K562 (cell line): ENCODE measurements around the gene B4GALT7. TPM values are rescaled to one million over a fixed set of nuclear protein-coding genes. Genes with fewer than 3 reads are reported as not detected.

Source experiments
- ATAC-seq: fragments of 200-7000 bp; cut with Tn5 transposase; 3 replicates; pipeline ENCODE4 v1.9.1; 2020; ENCODE audit warnings: moderate library complexity
- BruUV-seq: library from RNA; stranded (reverse); fragments of 400-500 nt; replicated peaks from 2 replicates; lab custom pipeline; 2021; lab: Mats Ljungman, UMichigan
- CTCF ChIA-PET: fragments of 300-600 bp; formaldehyde crosslinking; extraction: SDS; loops from one replicate; lab custom pipeline; 2021; ENCODE audit warnings: low intra/inter-chr PET ratio; lab: Yijun Ruan, JAX
- POLR2A ChIA-PET: fragments of 300-600, 350-650 bp; sonication (Branson Sonifier 250); formaldehyde crosslinking; extraction: SDS; loops from one replicate; lab custom pipeline; 2021; ENCODE audit warnings: antibody characterized with exemption, inconsistent platforms; lab: Yijun Ruan, JAX
- DNase-seq, 4 experiments: peaks; one replicate each; pipeline versions ENCODE4 v3.0.0 to v3.0.0-alpha.2; 2011 to 2018; ENCODE audit warnings: low spot score in 3 of 4, mixed read lengths in 3 of 4; ENCODE audit errors: extremely low read depth in 1 of 4
- FAIRE-seq: peaks from 2 replicates; lab custom pipeline; 2011; peaks lifted over from hg19 to GRCh38; lab: Jason Lieb, UNC
- H2AFZ ChIP-seq: 2 replicates; pipeline ENCODE4 v1.6.0; 2011; ENCODE audit warnings: low read depth, low read length, control low read depth, inconsistent platforms
- H3K27ac ChIP-seq: fragments of 200-600 bp; 3 replicates; pipeline ENCODE4 v1.8.0; 2011; ENCODE audit warnings: low read depth, mild to moderate bottlenecking, control low read depth, inconsistent platforms, low read length, moderate library complexity, mixed read lengths; ENCODE audit errors: extremely low read depth
- H3K27me3 ChIP-seq, 2 experiments: fragments of 300-600 bp in 1 of 2; 2 replicates in 1 of 2; 3 replicates in 1 of 2; pipeline versions ENCODE4 v1.6.0 to v1.8.0; 2011; ENCODE audit warnings: inconsistent platforms in 2 of 2, low read length in 2 of 2, mild to moderate bottlenecking in 1 of 2, mixed read lengths in 1 of 2, moderate library complexity in 1 of 2; ENCODE audit not compliant: control insufficient read depth in 2 of 2, insufficient read depth in 2 of 2
- H3K36me3 ChIP-seq: fragments of 300-600 bp; 3 replicates; pipeline ENCODE4 v1.8.0; 2011; ENCODE audit warnings: mild to moderate bottlenecking, low read length, inconsistent platforms; ENCODE audit not compliant: control insufficient read depth, insufficient read depth
- H3K4me1 ChIP-seq, 2 experiments: fragments of 200-600 bp in 1 of 2; replicated peaks in 1 of 2; 2 replicates in 1 of 2; 3 replicates in 1 of 2; pipeline versions ENCODE4 v1.5.1 to v1.8.0; 2011; ENCODE audit warnings: inconsistent platforms in 2 of 2, low read length in 2 of 2, mild to moderate bottlenecking in 1 of 2, mixed read lengths in 1 of 2, moderate library complexity in 1 of 2; ENCODE audit not compliant: control insufficient read depth in 2 of 2, insufficient read depth in 2 of 2
- H3K4me2 ChIP-seq: 2 replicates; pipeline ENCODE4 v1.6.1; 2011; ENCODE audit warnings: low read length, control low read depth, inconsistent platforms, mixed read lengths; ENCODE audit not compliant: insufficient read depth
- H3K4me3 ChIP-seq: fragments of 200-600 bp; sonication (generic), shearing (Covaris generic); 2 replicates; pipeline ENCODE4 v1.5.1; 2016; ENCODE audit warnings: control low read depth, inconsistent platforms
- H3K79me2 ChIP-seq: fragments of 200-600 bp; 3 replicates; pipeline ENCODE4 v1.8.0; 2011; ENCODE audit warnings: low read length, inconsistent platforms; ENCODE audit not compliant: control insufficient read depth, insufficient read depth
- H3K9ac ChIP-seq, 2 experiments: 2 replicates each; pipeline versions ENCODE4 v1.6.0 to v1.6.1; 2011; ENCODE audit warnings: low read depth in 2 of 2, low read length in 2 of 2, control low read depth in 1 of 2, inconsistent platforms in 1 of 2, mild to moderate bottlenecking in 1 of 2, mixed read lengths in 1 of 2; ENCODE audit not compliant: insufficient read depth in 1 of 2
- H3K9me1 ChIP-seq: one replicate; pipeline ENCODE4 v1.6.0; 2011; ENCODE audit warnings: inconsistent platforms, mild to moderate bottlenecking, low read length, moderate library complexity; ENCODE audit not compliant: control insufficient read depth, insufficient read depth
- H3K9me3 ChIP-seq: replicated peaks from 2 replicates; pipeline ENCODE4 v1.5.1; 2011; ENCODE audit warnings: low read depth, low read length, inconsistent platforms; ENCODE audit not compliant: control insufficient read depth, insufficient read depth
- H4K20me1 ChIP-seq: replicated peaks from 2 replicates; pipeline ENCODE4 v1.6.1; 2011; ENCODE audit warnings: low read length, inconsistent platforms, mixed read lengths; ENCODE audit not compliant: control insufficient read depth, insufficient read depth
- ADNP ChIP-seq: fragments of 200-800 bp; sonication (Bioruptor generic); IDR thresholded peaks from 2 replicates; pipeline ENCODE4 v1.6.1; 2016; ENCODE audit warnings: missing genetic modification characterization, missing compliant biosample characterization
- ATF7 ChIP-seq: fragments of 450-650 bp; IDR thresholded peaks from 2 replicates; pipeline ENCODE4 v1.7.1; 2014; ENCODE audit warnings: mild to moderate bottlenecking, moderate library complexity
- E2F5 ChIP-seq: sonication (generic); formaldehyde crosslinking; IDR thresholded peaks from 2 replicates; pipeline ENCODE4 v1.8.0; 2022; ENCODE audit warnings: mild to moderate bottlenecking, missing genetic modification reagents
- FOXJ2 ChIP-seq: fragments of 200-800 bp; sonication (Bioruptor generic); IDR thresholded peaks from 2 replicates; pipeline ENCODE4 v1.6.1; 2016; ENCODE audit warnings: missing genetic modification characterization, missing compliant biosample characterization
- HNRNPL ChIP-seq: fragments of 200-400 bp; formaldehyde crosslinking; IDR thresholded peaks from 2 replicates; pipeline ENCODE4 v1.6.1; 2017; ENCODE audit warnings: low read depth, mild to moderate bottlenecking, low read length
- JUN ChIP-seq, 2 experiments: sonication (generic) in 1 of 2; formaldehyde crosslinking in 1 of 2; IDR thresholded peaks; 2 replicates each; pipeline versions ENCODE4 v1.6.1 to v1.8.0; 2012 to 2022; ENCODE audit warnings: borderline replicate concordance in 2 of 2, mild to moderate bottlenecking in 2 of 2, improper control_type of control experiment in 1 of 2, low read depth in 1 of 2, low read length in 1 of 2, missing genetic modification reagents in 1 of 2
- KDM2B ChIP-seq: fragments of 250-450 bp; sonication (Bioruptor Pico); IDR thresholded peaks from 2 replicates; pipeline ENCODE4 v1.8.0; 2021; ENCODE audit warnings: mild to moderate bottlenecking, moderate library complexity
- KLF16 ChIP-seq: IDR thresholded peaks from 2 replicates; pipeline ENCODE4 v1.6.1; 2016; ENCODE audit warnings: antibody characterized with exemption
- MTA2 ChIP-seq: fragments of 450-650 bp; IDR thresholded peaks from 2 replicates; pipeline ENCODE4 v1.6.1; 2016; ENCODE audit warnings: low read depth
- NFYB ChIP-seq: IDR thresholded peaks from 2 replicates; pipeline ENCODE4 v1.6.1; 2011; ENCODE audit warnings: mild to moderate bottlenecking, moderate library complexity; ENCODE audit not compliant: insufficient read length; ENCODE audit errors: extremely low read depth
- NR3C1 ChIP-seq: sonication (generic); formaldehyde crosslinking; IDR thresholded peaks from 2 replicates; pipeline ENCODE4 v1.8.1; 2022; ENCODE audit warnings: missing genetic modification reagents
- SAFB2 ChIP-seq: fragments of 200-400 bp; formaldehyde crosslinking; IDR thresholded peaks from 2 replicates; pipeline ENCODE4 v1.6.1; 2018; ENCODE audit warnings: borderline replicate concordance, low read length, low read depth, moderate library complexity; ENCODE audit not compliant: severe bottlenecking
- SRSF3 ChIP-seq: fragments of 200-400 bp; formaldehyde crosslinking; IDR thresholded peaks from 2 replicates; pipeline ENCODE4 v1.6.1; 2016; ENCODE audit warnings: mild to moderate bottlenecking, low read length, moderate library complexity; ENCODE audit not compliant: insufficient read depth
- TAF1 ChIP-seq: IDR thresholded peaks from 2 replicates; pipeline ENCODE4 v1.6.1; 2011; ENCODE audit warnings: mild to moderate bottlenecking, low read length, moderate library complexity; ENCODE audit not compliant: insufficient read depth, control insufficient read depth, severe bottlenecking; ENCODE audit errors: extremely low read depth
- TAF7 ChIP-seq: fragments of 450-650 bp; IDR thresholded peaks from 2 replicates; pipeline ENCODE4 v1.6.1; 2016; ENCODE audit warnings: missing genetic modification characterization, missing compliant biosample characterization
- TSHZ1 ChIP-seq: fragments of 250-450 bp; sonication (Bioruptor Pico); IDR thresholded peaks from 2 replicates; pipeline ENCODE4 v1.4.0; 2020; ENCODE audit warnings: mild to moderate bottlenecking, moderate library complexity
- ZFPM2 ChIP-seq: fragments of 250-450 bp; sonication (Bioruptor Pico); IDR thresholded peaks from 2 replicates; pipeline ENCODE4 v1.5.1; 2022; ENCODE audit warnings: mild to moderate bottlenecking
- ZNF79 ChIP-seq: fragments of 250-450 bp; sonication (Bioruptor Pico); IDR thresholded peaks from 2 replicates; pipeline ENCODE4 v1.4.0; 2020; ENCODE audit warnings: low read depth, mild to moderate bottlenecking, moderate library complexity
- WGBS: fragments of 100-300 bp; shearing (Covaris generic); methylation state at CpG from one replicate; pipeline ENCODE4 v1.1.6; 2016; ENCODE audit warnings: low coverage, mixed read lengths; ENCODE audit not compliant: insufficient coverage; ENCODE audit errors: missing lambda C conversion rate; 5-methylcytosine and 5-hydroxymethylcytosine counted together
- in situ Hi-C: fragments of 300-500 bp; cut with MboI; formaldehyde crosslinking; loops from 4 replicates; pipeline ENCODE4 v1.15.0; 2018; ENCODE audit warnings: inconsistent platforms, mixed read lengths
- intact Hi-C: fragments of 100-400 bp; cut with micrococcal nuclease; formaldehyde crosslinking; loops from 2 replicates; pipeline ENCODE4 v1.14.2; 2022
- polyA plus RNA-seq, 8 experiments: library from polyadenylated mRNA; depleted of rRNA in 4 of 8; stranded (reverse) in 5 of 8; unstranded in 3 of 8; fragments of >200 nt; fragmentation: Nextera tagmentation in 2 of 8; fragmentation: Illumina TruSeq in 1 of 8; extraction: Ambion mirVana in 2 of 8; extraction: Trizol in 1 of 8; gene quantifications; 2 replicates each; pipeline versions ENCODE4 v1.2.1 to v1.2.3, GENCODE V29; 2011 to 2014; ENCODE audit warnings: inconsistent platforms in 1 of 8, missing spikeins in 1 of 8
- total RNA-seq, 7 experiments: library from RNA; depleted of rRNA in 6 of 7; stranded (reverse); fragments of >200 nt in 6 of 7; fragmentation: Illumina TruSeq in 2 of 7; extraction: Trizol in 2 of 7; gene quantifications; 2 replicates each; pipeline versions ENCODE4 v1.2.1 to v1.2.3, GENCODE V29; 2011 to 2021; ENCODE audit warnings: low replicate concordance in 1 of 7

The B4GALT7 gene
- total and polyA plus RNA-seq, 9 of the 15 experiments (the other 6 are each of a cell fraction or from before 2014, with no cell fraction given), result 0.34 to 17.7 (median 9.1) TPM

GRCh38 chr5:177575488-177575887 is 24.4 kb upstream of the B4GALT7 start:
- no peak overlapping the region for H3K4me3 ChIP-seq
- H3K9ac ChIP-seq, result no peak overlapping the region
- POLR2A ChIA-PET, result interaction anchor here (0.6 to 0.7 kb wide), 2 partner anchors 9 to 69 kb away, joined by 3 read pairs; no protein-coding TSS in a partner anchor
- H3K27ac ChIP-seq, result no peak overlapping the region
- CTCF ChIA-PET, result no interaction called here
- H3K27me3 ChIP-seq, result peaks cover 7 to 21% of the 10 kb centered on the region in 2 experiments; a peak in 4 of 5 replicates
- H3K4me1 ChIP-seq, result no peaks in the 10 kb centered on the region
- H4K20me1 ChIP-seq, result no peaks in the 10 kb centered on the region
- ATAC-seq (no peak), DNase-seq (no peak), FAIRE-seq (no peak)
- H3K79me2 ChIP-seq, result no peaks in the 10 kb centered on the region
- H3K4me2 ChIP-seq, result no peak overlapping the region
- in situ Hi-C loops, result no loop called here
- no peak overlapping the region for H2AFZ ChIP-seq
- BruUV-seq, result no TSS peak
- intact Hi-C loops, result no loop called here
- H3K9me3 ChIP-seq, result no peaks in the 10 kb centered on the region
- whole genome bisulfite sequencing, result 0% methylated on average over 1 of the region's 1 CpG
- H3K9me1 ChIP-seq, result no peaks in the 10 kb centered on the region
- no peaks in the 10 kb centered on the region for H3K36me3 ChIP-seq
- TF ChIP-seq SRSF3, result no peak
- TF ChIP-seq KLF16, result no peak
- TF ChIP-seq JUN (IDR thresholded peaks at IDR 0.05; ENCODE audit: borderline replicate concordance, low read depth, low read length), result no peak
- TF ChIP-seq JUN (CRISPR knock-in tag; IDR thresholded peaks at IDR 0.05; ENCODE audit: borderline replicate concordance), result no peak
- no peak for TF ChIP-seq ATF7
- TF ChIP-seq FOXJ2 (tag), result no peak
- TF ChIP-seq SAFB2, result no peak
- no peak for TF ChIP-seq TAF7 (tag)
- TF ChIP-seq ZFPM2, result no peak
- no peak for TF ChIP-seq TAF1
- no peak for TF ChIP-seq HNRNPL
- no peak for TF ChIP-seq ZNF79 (CRISPR knock-in tag)
- no peak for TF ChIP-seq E2F5 (CRISPR knock-in tag)
- TF ChIP-seq MTA2, result no peak
- no peak for TF ChIP-seq KDM2B (CRISPR knock-in tag)
- no peak for TF ChIP-seq NR3C1
- TF ChIP-seq ADNP (tag), result no peak
- no peak for TF ChIP-seq NFYB
- TF ChIP-seq TSHZ1 (CRISPR knock-in tag), result no peak
